Common myeloid progenitor, CD34-positive (primary cell): ENCODE data around the gene EEFSEC.

Source experiments
- CTCF ChIA-PET: fragments of 350-600 bp; sonication (Branson Sonifier 250); formaldehyde crosslinking; loops from one replicate; lab custom pipeline; 2021; ENCODE audit warnings: antibody characterized with exemption; lab: Charles Lee
- POLR2A ChIA-PET: fragments of 350-600 bp; sonication (Branson Sonifier 250); formaldehyde crosslinking; loops from one replicate; lab custom pipeline; 2021; ENCODE audit warnings: antibody characterized with exemption; lab: Charles Lee
- DNase-seq, 3 donors: peaks; one replicate each; pipeline versions ENCODE4 v3.0.0 to v3.0.0-alpha.2; 2013
- H3K27ac ChIP-seq, 2 experiments: 1 replicate in 1 of 2; 2 replicates in 1 of 2; pipeline ENCODE4 v1.7.0; 2013; ENCODE audit warnings: inconsistent platforms in 2 of 2, low read length in 2 of 2, mild to moderate bottlenecking in 2 of 2, low read depth in 1 of 2, moderate library complexity in 1 of 2; ENCODE audit not compliant: severe bottlenecking in 2 of 2, insufficient read depth in 1 of 2, poor library complexity in 1 of 2
- H3K27me3 ChIP-seq, 5 experiments: replicated peaks in 2 of 5; 1 replicate in 3 of 5; 2 replicates in 2 of 5; pipeline versions ENCODE4 v1.6.1 to v1.7.0; 2013; ENCODE audit warnings: low read length in 4 of 5, mild to moderate bottlenecking in 2 of 5, moderate library complexity in 2 of 5, inconsistent platforms in 1 of 5; ENCODE audit not compliant: insufficient read depth in 5 of 5, control insufficient read depth in 4 of 5
- H3K36me3 ChIP-seq, 4 experiments: 1 replicate in 2 of 4; 2 replicates in 2 of 4; pipeline versions ENCODE4 v1.6.1 to v1.7.0; 2013; ENCODE audit warnings: low read length in 3 of 4, control low read depth in 1 of 4, mild to moderate bottlenecking in 1 of 4; ENCODE audit not compliant: control insufficient read depth in 4 of 4, insufficient read depth in 4 of 4
- H3K4me1 ChIP-seq, 4 experiments: 1 replicate in 3 of 4; 2 replicates in 1 of 4; pipeline versions ENCODE4 v1.6.1 to v1.7.1; 2013; ENCODE audit warnings: low read length in 3 of 4, mild to moderate bottlenecking in 3 of 4, control low read depth in 1 of 4, inconsistent platforms in 1 of 4, moderate library complexity in 1 of 4; ENCODE audit not compliant: control insufficient read depth in 4 of 4, insufficient read depth in 4 of 4; ENCODE audit errors: control extremely low read depth in 1 of 4
- H3K4me3 ChIP-seq, 7 experiments: 1 replicate in 4 of 7; 2 replicates in 3 of 7; pipeline versions ENCODE4 v1.5.1 to v1.7.0; 2013; ENCODE audit warnings: mild to moderate bottlenecking in 7 of 7, low read length in 6 of 7, moderate library complexity in 6 of 7, inconsistent platforms in 2 of 7, low read depth in 2 of 7, control low read depth in 1 of 7; ENCODE audit not compliant: insufficient read depth in 4 of 7, control insufficient read depth in 1 of 7; ENCODE audit errors: extremely low read depth in 1 of 7
- H3K9me3 ChIP-seq, 5 experiments: 1 replicate in 4 of 5; 2 replicates in 1 of 5; pipeline versions ENCODE4 v1.6.1 to v1.7.1; 2013; ENCODE audit warnings: low read length in 4 of 5, mild to moderate bottlenecking in 2 of 5, inconsistent platforms in 1 of 5, low read depth in 1 of 5, moderate library complexity in 1 of 5; ENCODE audit not compliant: control insufficient read depth in 4 of 5, insufficient read depth in 2 of 5; ENCODE audit errors: control extremely low read depth in 1 of 5
- WGBS: methylation state at CpG from one replicate; pipeline ENCODE4 v1.1.5; 2013; ENCODE audit not compliant: insufficient coverage; 5-methylcytosine and 5-hydroxymethylcytosine counted together

EEFSEC gene

DNA sequence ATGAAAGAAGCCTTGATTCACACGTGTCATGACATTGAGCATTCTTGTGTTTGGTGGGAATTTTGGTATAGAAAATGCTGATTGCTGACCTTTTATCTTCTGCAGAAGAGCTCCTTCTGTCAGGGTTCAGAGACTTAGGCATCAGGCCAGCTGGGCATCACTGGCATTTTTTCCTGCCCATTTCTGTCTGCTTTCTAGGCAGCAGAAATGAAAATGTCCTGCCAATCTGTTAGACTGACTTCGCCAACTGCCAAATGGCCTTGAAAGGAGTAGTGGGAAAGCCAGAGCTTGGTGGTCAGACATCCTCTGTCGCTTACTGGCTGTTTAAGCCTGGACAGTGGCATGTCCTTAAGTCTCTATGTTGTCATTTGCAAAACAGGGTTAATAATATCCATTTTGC, 57.4 kb downstream of the EEFSEC start:
- Histone ChIP-seq H3K27me3 (no peaks in the 10 kb centered on the region), H3K36me3 (no peaks in the 10 kb centered on the region), H3K4me3 (no peak overlapping the region), H3K4me1 (no peaks in the 10 kb centered on the region), H3K27ac (no peak overlapping the region), H3K9me3 (no peaks in the 10 kb centered on the region)
- WGBS: 100% methylated on average over 3 of the region's 3 CpGs
- ChIA-PET POLR2A (no interaction called here), CTCF (interaction anchor here (0.7 kb wide), 2 partner anchors 26 to 35 kb away, joined by 4 to 5 read pairs; no protein-coding TSS in a partner anchor)
- no peak for DNase-seq

DNA sequence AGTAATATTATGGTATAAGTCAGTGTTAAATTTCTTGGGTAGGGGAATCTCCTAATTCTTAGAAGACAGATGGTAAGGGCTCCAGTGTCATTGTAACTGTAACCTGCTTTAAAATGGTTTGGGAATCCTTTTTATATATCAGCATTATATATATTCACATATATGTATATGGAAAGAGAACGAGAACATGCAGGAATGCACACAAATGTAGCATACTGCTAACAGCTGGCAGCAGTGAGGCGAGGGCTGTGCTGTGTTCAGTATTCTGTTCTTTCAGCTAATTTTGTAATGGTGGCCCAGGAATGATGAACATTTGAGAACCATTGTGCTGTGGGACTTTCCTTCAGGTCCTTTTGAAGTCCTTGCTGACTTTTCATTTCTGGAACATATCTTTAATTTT, 60.8 kb downstream of the EEFSEC start:
- DNase-seq: no peak
- CTCF ChIA-PET: no interaction called here
- POLR2A ChIA-PET: no interaction called here

DNA sequence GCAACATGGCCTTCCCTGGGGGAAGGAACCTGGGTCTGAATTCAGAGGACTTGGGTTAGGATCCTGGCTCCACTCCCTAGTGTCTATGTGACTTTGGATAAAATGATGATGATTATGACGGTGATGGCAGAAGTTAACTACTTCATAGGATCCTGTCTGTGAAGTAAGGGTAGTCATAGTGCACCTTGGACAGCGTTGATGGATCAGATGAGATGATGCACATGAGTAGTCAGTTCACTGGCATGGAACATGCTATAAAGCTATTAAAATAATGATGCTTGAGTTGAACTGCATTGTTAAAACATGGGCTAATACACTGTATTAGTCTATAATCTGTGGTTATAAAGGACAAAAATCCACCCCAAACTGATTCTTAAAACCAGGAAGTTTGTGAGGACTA, 62.0 kb downstream of the EEFSEC start:
- ChIA-PET POLR2A (no interaction called here), CTCF (interaction anchor here (1.0 kb wide), 1 partner anchor 370 kb away, joined by 3 read pairs; no protein-coding TSS in a partner anchor)
- Histone ChIP-seq H3K27ac (no peak overlapping the region), H3K36me3 (peaks cover 0 to under 1% (median 0%) of the 10 kb centered on the region in 4 experiments), H3K4me3 (no peak overlapping the region), H3K9me3 (no peaks in the 10 kb centered on the region), H3K4me1 (no peaks in the 10 kb centered on the region), H3K27me3 (no peaks in the 10 kb centered on the region)
- 100% methylated on average over 1 of the region's 2 CpGs for WGBS
- DNase-seq: no peak

More for the DNA sequence above, 60.8 kb downstream of the EEFSEC start:
- Histone ChIP-seq H3K27ac (no peak overlapping the region), H3K36me3 (no peaks in the 10 kb centered on the region), H3K4me1 (no peaks in the 10 kb centered on the region), H3K9me3 (no peaks in the 10 kb centered on the region), H3K27me3 (no peaks in the 10 kb centered on the region), H3K4me3 (no peak overlapping the region)
- 100% methylated on average over 1 of the region's 2 CpGs for WGBS

DNA sequence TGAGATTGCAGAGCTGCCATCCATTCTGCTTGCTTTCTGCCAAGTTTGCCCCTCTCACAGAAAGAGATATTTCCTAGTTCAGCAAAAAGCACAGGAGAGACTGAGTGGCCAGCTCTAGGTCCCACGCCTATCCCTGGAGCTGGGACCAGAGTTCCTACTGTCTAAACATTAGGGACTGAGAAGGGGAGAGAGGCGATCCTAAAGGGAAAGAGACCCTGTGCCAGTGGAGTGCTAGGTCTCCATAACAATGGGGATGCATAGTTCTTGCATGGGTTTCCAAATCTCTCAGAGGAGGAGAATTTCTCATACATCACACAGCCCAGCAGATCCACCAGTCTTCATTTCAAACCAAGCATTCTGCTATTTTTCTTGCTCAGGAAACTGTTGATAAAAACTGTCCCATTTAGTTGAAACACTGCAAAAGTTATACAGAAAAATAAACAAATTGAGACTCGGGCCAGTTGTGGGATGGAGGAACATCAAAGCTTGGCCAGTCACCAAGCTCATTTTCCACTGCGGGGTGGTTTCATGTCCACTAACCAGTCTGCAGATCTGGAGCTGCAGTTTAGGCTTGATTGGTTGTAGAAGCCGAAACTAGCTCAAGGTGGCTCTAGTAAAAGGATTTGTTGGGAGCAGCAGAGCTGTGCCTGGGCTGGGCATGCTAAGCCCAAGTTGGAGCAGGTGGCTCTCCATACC, 62.7 kb downstream of the EEFSEC start:
- WGBS: 100% methylated on average over 3 of the region's 5 CpGs
- H3K4me1 ChIP-seq: no peaks in the 10 kb centered on the region
- H3K9me3 ChIP-seq: peaks cover 0 to 3% (median 0%) of the 10 kb centered on the region in 5 experiments
- ChIA-PET POLR2A (no interaction called here), CTCF (interaction anchor here (1.0 to 1.1 kb wide), 2 partner anchors 11 to 369 kb away, joined by 3 to 4 read pairs; no protein-coding TSS in a partner anchor)
- H3K36me3 ChIP-seq: peaks cover 0 to 7% (median 2%) of the 10 kb centered on the region in 4 experiments
- no peak overlapping the region for H3K27ac ChIP-seq
- DNase-seq: no peak
- H3K27me3 ChIP-seq: no peaks in the 10 kb centered on the region
- H3K4me3 ChIP-seq: no peak overlapping the region

DNA sequence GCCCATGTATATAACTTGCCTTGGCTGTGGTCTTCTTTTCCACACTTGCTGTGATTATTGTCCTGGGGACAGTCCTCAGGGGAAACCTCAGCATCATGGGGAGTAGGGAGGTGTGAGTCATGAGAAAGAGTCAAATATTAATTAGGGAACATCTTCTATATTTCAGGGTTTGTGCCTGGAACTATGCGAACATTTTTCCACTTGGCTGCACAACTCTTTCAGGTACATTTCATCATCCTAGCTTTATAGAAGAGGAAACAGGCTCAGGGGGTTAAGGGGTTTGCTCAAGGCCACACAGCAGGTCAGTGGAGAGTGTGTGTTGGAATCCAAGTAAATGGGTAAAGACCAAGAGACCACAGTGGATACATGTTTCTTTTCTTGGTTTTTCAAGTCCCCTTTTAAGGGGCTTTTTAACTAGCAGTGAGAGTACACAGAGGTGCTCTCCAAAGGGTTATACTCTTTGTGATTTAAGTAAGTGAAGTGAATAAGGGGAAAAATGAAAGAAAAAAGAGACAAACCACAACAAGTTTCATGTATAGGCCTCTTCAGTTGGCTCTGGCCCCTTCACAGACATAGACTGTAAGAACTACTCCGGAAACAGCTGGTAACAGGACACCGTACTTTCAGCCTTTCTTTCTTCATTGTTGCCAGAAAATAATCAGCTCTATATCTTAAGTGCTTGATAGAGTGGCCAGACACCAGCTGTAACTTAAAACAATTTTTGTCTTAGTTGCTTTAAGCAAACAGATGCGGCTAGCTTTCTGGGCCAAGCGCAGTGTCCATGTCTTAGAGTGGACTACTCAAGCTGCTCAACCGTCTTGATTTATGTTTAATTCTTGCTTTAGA, 64.6 kb downstream of the EEFSEC start:
- Histone ChIP-seq H3K4me3 (no peak overlapping the region), H3K9me3 (peaks cover 4 to 8% (median 5%) of the 10 kb centered on the region in 5 experiments), H3K27me3 (no peaks in the 10 kb centered on the region), H3K4me1 (no peaks in the 10 kb centered on the region), H3K27ac (no peak overlapping the region), H3K36me3 (peaks cover 0 to 9% (median 2%) of the 10 kb centered on the region in 4 experiments)
- POLR2A ChIA-PET: no interaction called here
- CTCF ChIA-PET: interaction anchor here (0.9 kb wide), 1 partner anchor 9 kb away, joined by 3 read pairs; no protein-coding TSS in a partner anchor
- 98% methylated on average over 5 of the region's 6 CpGs for WGBS
- no peak for DNase-seq

DNA sequence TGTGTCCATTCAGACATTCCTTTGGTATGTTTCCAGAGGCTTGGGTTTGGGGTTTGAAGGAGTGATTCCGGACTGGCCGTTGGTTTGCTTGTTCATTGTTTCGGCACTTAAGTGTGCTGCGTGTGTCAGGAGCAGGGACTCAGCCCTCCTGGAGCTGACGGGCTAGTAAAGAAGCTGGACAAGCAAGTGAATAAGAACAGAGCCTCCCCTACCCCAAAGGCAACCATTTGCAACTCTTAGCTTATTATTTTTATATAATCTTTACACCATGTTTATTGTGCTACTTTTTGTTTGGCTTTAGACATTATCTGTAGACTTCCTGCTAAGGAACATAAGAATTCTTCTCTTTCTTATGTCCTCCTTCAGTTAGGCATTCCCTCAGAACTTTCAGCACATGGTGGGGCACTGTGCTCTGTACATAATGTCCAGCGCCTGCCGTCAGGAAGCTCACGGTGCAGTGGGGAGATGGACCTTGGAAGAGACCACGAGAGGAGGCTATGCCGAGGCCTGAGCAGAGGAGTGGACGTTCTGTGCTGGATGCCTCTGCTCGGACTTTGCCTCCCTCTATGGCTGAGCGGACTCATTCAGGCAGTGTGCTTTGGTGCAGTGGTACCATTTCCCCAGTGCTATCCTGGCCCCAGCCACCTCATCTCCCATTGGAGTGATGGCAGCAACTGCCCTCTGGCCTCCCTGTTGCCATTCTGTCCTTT, 65.4 kb downstream of the EEFSEC start:
- H3K36me3 ChIP-seq: peaks cover 0 to 9% (median 2%) of the 10 kb centered on the region in 4 experiments
- no peak overlapping the region for H3K27ac ChIP-seq
- H3K27me3 ChIP-seq: no peaks in the 10 kb centered on the region
- peaks cover 6 to 15% (median 12%) of the 10 kb centered on the region in 5 experiments for H3K9me3 ChIP-seq
- DNase-seq: no peak
- H3K4me3 ChIP-seq: no peak overlapping the region
- ChIA-PET CTCF (interaction anchor here (0.7 to 0.9 kb wide), 2 partner anchors 8 to 470 kb away, joined by 3 to 4 read pairs; no protein-coding TSS in a partner anchor), POLR2A (no interaction called here)
- no peaks in the 10 kb centered on the region for H3K4me1 ChIP-seq
- 95% methylated on average over 13 of the region's 13 CpGs for WGBS
